NCI-H2081 (cell line): ENCODE results near the gene EYA2.

Experiments
- DNase-seq, 2 experiments: peaks; one replicate each; lab custom pipeline; 2025; lab: John Stamatoyannopoulos, UW

The EYA2 gene

GRCh38 chr20:47227119-47227518 lies 332.5 kb downstream of the EYA2 start:
- DNase-seq: no peak

DNA sequence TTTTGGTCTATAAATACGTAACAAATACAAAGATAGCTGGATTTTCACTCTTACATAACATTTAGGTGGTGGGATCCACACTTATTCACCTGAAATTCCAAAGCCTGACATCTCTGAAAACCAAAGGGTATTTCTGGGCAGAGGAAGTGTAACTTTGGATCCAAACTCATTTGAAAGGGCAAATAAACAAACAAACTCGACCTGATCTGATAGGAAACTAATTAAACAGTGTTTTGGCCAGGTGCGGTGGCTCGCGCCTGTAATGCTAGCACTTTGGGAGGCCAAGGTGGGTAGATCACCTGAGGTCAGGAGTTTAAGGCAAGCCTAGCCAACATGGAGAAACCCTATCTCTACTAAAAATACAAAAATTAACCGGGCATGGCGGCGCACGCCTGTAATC lies 332.9 kb downstream of the EYA2 start:
- no peak for DNase-seq

GRCh38 chr20:47228654-47229053 lies 334.0 kb downstream of the EYA2 start:
- DNase-seq: no peak

DNA sequence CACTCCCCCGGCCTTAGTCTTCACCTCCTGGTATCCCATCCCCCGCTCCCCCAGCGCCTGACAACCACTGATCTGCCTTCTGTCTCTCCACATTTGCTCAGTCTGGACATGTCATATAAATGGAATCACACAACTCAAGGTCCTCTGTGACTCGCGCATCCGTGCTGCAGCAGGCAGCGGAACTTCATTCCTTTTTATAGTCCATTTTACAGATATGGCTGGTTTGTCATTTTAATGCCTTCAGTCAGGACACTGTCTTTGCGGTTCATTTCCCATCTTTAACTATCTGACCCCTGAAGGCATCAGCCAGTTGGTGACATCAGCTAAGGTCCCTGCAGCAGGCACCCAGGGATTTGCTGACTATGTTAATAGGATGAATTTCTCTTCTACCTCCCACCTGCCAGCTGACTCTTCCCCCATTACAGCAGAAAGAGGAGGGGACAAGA lies 336.2 kb downstream of the EYA2 start:
- no peak for DNase-seq

- no peak for DNase-seq
Observed at GRCh38 chr20:47231382-47232039, 336.9 kb downstream of the EYA2 start.

DNA sequence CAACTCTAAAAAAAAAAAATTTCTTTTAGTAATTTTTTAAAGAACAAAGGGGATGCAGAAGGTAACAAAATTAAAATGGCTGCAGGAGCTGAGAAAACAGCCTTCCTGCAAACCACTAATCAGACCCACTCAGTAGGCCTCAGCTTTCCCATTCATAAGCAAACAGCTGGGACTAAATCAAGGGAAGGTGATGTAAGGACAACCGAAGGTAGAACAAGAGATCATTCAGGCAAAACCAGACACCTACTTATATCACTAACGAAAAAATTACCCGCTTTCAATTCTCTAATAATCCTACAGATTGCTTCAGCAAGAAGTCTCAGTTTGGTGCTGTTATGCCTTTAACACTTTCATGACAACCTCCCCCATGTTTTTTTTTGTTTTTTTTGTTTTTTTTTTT lies 337.9 kb downstream of the EYA2 start:
- no peak for DNase-seq

- DNase-seq: no peak
Observed at GRCh38 chr20:47233333-47234188, 338.9 kb downstream of the EYA2 start.

DNA sequence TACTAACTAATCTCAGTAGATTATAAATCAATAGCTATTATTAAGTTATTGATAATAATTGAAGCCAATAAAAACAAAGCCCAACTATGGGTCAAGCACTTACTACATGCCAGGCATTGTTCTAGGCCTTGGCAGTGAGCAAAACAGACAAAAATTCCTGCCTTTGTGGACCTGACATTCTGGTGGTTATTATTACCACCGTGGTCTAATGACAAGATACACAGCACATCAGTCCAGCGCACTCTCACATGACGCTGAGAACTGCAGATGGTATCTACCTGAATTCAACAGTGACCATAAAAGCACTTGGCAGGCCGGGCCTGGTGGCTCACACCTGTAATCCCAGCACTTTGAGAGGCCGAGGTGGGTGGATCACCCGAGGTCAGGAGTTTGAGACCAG lies 340.5 kb downstream of the EYA2 start:
- no peak for DNase-seq

- DNase-seq: no peak
Observed at GRCh38 chr20:47235853-47236638, 341.4 kb downstream of the EYA2 start.

DNA sequence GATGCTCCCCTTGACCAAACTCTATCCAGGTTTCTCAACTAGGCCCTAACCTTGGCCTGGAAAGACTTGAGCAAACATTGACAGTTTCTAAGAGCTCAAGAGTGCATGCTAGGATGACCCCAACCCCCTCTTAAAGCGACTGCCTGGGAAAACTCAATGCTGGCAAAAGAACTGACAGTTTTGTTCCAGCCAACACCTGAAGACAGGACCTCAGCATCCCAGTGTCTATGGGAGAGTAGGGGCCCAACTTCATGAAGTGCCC lies 341.9 kb downstream of the EYA2 start:
- DNase-seq: no peak

DNA sequence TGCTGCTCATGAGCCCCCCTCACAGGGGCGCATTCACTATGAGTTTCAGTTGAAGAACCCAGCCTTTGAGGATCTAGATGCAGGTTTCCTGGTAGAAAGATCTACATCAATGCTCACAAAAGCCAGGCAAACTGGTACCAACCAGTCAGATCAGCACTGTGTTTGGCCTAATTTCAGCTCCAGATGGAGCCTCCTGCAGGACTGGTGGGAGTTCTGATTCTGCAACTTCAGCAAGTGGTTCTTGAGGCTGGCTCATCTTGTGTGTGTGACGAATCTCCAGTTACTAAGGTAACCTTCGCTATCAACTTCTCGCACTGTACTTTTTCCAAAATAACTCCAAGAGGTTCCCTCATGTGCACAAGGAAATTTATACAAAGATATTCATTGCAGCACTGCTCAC lies 343.1 kb downstream of the EYA2 start:
- no peak for DNase-seq
